ENCODE results near the gene PCBP2.

Gene PCBP2

DNA sequence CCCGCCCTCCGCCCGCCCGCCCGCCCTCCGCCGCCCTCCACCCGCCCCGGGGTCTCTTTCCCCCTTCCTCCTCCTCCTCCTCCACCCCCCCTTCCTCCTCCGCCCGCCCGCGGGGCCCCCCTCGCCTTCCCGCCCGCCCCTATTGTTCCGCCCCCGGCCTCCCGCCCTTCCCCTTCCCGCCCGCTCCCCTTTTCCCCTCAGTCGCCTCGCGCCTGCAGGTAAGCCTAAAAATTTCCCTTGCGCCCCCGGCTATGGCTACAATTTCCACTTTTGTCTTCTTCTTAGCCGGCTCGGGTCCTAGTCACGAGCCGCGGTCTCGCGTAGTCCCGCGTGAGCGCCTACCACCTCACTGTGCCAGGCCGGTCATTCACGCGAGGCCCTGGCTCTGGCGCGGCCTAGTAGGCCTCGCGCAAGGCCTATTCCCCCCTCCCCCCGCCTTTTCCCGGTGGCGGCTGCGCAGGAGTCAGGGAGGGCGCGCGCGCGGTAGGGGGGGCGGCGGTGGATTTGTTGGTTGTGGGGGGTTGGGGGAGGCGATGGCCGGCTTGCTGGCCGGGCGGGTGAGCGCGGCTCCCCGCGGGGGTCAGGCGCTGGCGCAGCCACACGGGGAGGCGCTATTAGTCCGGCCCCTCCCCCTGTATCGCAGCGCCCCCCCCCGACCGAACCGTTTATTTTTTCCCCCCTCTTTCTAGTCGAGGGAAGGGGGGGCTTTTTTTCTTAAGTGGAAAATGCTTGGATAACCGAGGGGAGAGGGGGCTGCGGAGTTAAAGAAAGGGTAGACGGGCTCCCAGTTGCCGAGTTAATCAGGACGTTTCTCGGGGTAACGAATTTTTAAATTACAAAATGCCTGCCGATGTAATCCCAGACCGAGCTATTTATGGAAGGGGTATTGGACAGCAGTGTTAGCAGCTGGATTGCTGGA, 516 bp downstream of the PCBP2 start:
- TF ChIP-seq ZNF565 (CRISPR knock-in tag; conservative IDR thresholded peaks at IDR 0.05; ENCODE audit: low read depth), result no peak
- TF ChIP-seq, protein P1, sequence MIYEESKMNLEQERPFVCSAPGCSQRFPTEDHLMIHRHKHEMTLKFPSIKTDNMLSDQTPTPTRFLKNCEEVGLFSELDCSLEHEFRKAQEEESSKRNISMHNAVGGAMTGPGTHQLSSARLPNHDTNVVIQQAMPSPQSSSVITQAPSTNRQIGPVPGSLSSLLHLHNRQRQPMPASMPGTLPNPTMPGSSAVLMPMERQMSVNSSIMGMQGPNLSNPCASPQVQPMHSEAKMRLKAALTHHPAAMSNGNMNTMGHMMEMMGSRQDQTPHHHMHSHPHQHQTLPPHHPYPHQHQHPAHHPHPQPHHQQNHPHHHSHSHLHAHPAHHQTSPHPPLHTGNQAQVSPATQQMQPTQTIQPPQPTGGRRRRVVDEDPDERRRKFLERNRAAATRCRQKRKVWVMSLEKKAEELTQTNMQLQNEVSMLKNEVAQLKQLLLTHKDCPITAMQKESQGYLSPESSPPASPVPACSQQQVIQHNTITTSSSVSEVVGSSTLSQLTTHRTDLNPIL (CRISPR knock-in tag; IDR thresholded peaks at IDR 0.05; ENCODE audit: low read depth), result 0 out of 2 replicates have a peak, but pooled peaks have one; percentile 15
- TF ChIP-seq, protein P2, sequence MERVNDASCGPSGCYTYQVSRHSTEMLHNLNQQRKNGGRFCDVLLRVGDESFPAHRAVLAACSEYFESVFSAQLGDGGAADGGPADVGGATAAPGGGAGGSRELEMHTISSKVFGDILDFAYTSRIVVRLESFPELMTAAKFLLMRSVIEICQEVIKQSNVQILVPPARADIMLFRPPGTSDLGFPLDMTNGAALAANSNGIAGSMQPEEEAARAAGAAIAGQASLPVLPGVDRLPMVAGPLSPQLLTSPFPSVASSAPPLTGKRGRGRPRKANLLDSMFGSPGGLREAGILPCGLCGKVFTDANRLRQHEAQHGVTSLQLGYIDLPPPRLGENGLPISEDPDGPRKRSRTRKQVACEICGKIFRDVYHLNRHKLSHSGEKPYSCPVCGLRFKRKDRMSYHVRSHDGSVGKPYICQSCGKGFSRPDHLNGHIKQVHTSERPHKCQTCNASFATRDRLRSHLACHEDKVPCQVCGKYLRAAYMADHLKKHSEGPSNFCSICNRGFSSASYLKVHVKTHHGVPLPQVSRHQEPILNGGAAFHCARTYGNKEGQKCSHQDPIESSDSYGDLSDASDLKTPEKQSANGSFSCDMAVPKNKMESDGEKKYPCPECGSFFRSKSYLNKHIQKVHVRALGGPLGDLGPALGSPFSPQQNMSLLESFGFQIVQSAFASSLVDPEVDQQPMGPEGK (CRISPR knock-in tag; IDR thresholded peaks at IDR 0.05; ENCODE audit: borderline replicate concordance), result peak; percentile 90; the same call in 1 of the 2 replicates
- 0 out of 2 replicates have a peak, but pooled peaks have one; percentile 14 for TF ChIP-seq ZNF8 (CRISPR knock-in tag; IDR thresholded peaks at IDR 0.05)
- peak; percentile 68 for ATAC-seq

DNA sequence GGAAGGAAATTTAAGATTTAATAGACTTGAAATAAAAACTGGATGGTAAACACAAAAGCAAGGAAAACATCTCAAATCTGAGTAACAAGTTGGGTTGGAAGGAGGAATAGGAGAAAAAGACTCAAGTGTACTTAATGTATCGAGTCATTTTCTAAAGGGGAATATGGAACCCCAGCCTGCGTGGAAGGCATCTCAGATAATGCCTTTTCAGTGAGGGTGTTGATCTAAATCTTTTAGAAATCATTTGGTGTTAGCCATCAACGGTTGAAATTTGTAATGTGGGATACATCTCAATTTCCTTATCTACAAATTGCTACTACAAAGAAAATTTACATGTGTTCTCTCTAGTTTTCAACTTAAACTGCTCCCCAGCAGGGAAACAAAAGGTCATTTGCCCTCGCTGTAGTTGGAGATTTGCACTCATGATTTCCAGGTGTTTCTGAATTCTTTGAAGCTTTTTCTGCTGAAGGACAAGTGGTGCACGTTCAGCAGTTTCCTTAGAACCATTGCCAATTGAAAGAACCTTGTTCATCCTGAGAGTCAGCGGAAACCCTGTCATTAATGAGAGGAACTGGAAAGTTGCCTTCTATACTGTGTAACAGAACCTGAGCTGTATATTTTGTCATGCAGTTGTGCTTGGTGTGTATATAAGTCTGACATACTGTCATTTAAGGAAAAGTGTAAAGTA, 2.2 kb downstream of the PCBP2 start:
- TF ChIP-seq SNAI2 (CRISPR knock-in tag; IDR thresholded peaks at IDR 0.05) (no peak), ZNF565 (CRISPR knock-in tag; conservative IDR thresholded peaks at IDR 0.05; ENCODE audit: low read depth) (no peak), GLIS3 (CRISPR knock-in tag; IDR thresholded peaks at IDR 0.05) (no peak), ZNF70 (CRISPR knock-in tag; IDR thresholded peaks at IDR 0.05) (no peak), ZNF8 (CRISPR knock-in tag; IDR thresholded peaks at IDR 0.05) (no peak)
- TF ChIP-seq, protein P3, sequence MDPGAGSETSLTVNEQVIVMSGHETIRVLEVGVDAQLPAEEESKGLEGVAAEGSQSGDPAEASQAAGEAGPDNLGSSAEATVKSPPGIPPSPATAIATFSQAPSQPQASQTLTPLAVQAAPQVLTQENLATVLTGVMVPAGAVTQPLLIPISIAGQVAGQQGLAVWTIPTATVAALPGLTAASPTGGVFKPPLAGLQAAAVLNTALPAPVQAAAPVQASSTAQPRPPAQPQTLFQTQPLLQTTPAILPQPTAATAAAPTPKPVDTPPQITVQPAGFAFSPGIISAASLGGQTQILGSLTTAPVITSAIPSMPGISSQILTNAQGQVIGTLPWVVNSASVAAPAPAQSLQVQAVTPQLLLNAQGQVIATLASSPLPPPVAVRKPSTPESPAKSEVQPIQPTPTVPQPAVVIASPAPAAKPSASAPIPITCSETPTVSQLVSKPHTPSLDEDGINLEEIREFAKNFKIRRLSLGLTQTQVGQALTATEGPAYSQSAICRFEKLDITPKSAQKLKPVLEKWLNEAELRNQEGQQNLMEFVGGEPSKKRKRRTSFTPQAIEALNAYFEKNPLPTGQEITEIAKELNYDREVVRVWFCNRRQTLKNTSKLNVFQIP (CRISPR knock-in tag; IDR thresholded peaks at IDR 0.05; ENCODE audit: borderline replicate concordance, low read depth), result no peak
- TF ChIP-seq, protein P4, sequence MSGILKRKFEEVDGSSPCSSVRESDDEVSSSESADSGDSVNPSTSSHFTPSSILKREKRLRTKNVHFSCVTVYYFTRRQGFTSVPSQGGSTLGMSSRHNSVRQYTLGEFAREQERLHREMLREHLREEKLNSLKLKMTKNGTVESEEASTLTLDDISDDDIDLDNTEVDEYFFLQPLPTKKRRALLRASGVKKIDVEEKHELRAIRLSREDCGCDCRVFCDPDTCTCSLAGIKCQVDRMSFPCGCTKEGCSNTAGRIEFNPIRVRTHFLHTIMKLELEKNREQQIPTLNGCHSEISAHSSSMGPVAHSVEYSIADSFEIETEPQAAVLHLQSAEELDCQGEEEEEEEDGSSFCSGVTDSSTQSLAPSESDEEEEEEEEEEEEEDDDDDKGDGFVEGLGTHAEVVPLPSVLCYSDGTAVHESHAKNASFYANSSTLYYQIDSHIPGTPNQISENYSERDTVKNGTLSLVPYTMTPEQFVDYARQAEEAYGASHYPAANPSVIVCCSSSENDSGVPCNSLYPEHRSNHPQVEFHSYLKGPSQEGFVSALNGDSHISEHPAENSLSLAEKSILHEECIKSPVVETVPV (CRISPR knock-in tag; IDR thresholded peaks at IDR 0.05), result no peak
- TF ChIP-seq, protein P1 (CRISPR knock-in tag; IDR thresholded peaks at IDR 0.05; ENCODE audit: low read depth), result no peak
- no peak for ATAC-seq

DNA sequence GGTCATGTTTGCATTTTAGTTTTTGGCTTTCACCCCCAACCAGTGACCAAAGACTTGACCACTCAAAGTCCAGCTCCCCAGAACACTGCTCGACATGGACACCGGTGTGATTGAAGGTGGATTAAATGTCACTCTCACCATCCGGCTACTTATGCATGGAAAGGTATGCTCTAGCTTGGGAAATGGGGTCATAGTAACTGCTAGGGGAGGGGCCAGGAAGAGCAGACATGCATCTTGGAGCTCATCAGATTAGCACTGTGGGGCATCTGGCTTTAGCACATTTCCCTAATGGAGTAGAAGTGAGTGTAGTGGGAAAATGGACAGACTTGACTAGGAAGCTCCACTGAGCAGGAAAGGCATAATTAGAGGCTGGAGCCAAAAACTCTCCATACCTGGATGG, 2.8 kb downstream of the PCBP2 start:
- no peak for TF ChIP-seq TOX (CRISPR knock-in tag; IDR thresholded peaks at IDR 0.05; ENCODE audit: borderline replicate concordance)
- 0 out of 2 replicates have a peak, but pooled peaks have one; percentile 37 for TF ChIP-seq TCF4 (CRISPR knock-in tag; IDR thresholded peaks at IDR 0.05; ENCODE audit: borderline replicate concordance)
- ATAC-seq, result no peak

DNA sequence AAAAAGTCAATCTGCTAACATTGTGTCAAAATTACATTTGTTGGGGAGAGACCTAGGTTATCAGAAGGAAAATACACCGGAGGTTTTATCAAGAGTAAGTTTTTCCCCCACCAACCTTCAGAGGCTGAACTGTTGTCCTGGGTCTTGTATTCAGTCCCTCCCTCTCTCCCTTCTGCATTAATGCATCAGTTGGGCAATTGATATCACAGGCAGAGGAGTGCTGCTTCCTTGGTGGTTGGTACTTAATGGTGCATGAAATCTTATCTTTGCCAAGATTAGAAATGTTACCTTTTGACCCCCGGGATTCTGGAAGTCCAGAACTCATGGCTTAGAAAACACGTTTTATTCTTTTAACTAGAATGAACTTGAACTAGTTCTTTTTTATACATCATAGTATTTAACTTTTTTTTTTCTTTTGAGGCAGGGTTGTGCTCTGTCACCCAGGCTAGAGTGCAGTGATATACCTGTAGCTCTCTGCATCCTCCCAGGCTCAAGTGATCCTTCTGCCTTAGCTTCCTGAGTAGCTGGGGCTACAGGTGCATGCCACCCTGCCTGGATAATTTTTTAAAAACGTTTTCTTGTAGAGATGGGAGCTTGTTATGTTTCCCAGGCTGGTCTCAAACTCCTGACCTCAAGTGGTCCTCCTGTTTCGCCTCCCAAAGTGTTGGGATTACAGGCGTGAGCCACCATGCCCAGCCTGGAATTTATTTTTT, 4.9 kb downstream of the PCBP2 start:
- TF ChIP-seq ARNTL (CRISPR knock-in tag; IDR thresholded peaks at IDR 0.05; ENCODE audit: borderline replicate concordance, low read depth), result no peak
- no peak for TF ChIP-seq ZFP3 (CRISPR knock-in tag; IDR thresholded peaks at IDR 0.05)
- no peak for TF ChIP-seq ZNF70 (CRISPR knock-in tag; IDR thresholded peaks at IDR 0.05)
- no peak for TF ChIP-seq ZNF565 (CRISPR knock-in tag; conservative IDR thresholded peaks at IDR 0.05; ENCODE audit: low read depth)
- ATAC-seq, result no peak

DNA sequence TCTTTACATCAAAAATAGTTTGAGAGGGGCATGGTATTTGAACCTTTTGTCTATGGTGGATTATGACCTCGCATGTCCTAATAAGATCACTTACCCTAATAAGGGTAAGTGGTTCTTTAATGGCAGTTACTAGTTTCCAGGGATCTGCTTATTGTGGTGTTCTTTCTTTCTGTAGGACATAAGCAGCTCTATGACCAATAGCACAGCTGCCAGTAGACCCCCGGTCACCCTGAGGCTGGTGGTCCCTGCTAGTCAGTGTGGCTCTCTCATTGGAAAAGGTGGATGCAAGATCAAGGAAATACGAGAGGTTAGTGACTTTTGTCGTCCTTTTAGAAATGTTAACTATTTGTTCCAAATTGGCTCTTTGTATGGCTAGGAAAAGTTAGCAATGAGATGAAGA, 7.2 kb downstream of the PCBP2 start:
- no peak for ATAC-seq
- TF ChIP-seq ZFP3 (CRISPR knock-in tag; IDR thresholded peaks at IDR 0.05), result no peak
- TF ChIP-seq, protein P2 (CRISPR knock-in tag; IDR thresholded peaks at IDR 0.05; ENCODE audit: borderline replicate concordance), result no peak
- TF ChIP-seq, protein P3 (CRISPR knock-in tag; IDR thresholded peaks at IDR 0.05; ENCODE audit: borderline replicate concordance, low read depth), result no peak
- no peak for TF ChIP-seq SNAI2 (CRISPR knock-in tag; IDR thresholded peaks at IDR 0.05)
- no peak for TF ChIP-seq ISL1 (CRISPR knock-in tag; IDR thresholded peaks at IDR 0.05)
- TF ChIP-seq OSR1 (CRISPR knock-in tag; IDR thresholded peaks at IDR 0.05), result no peak
- TF ChIP-seq, protein P4 (CRISPR knock-in tag; IDR thresholded peaks at IDR 0.05), result no peak
